Astrocyte (in vitro differentiated cells and primary cell): ENCODE results near the gene TMCC1.

ENCODE experiments used
- CTCF ChIP-seq: IDR thresholded peaks from 2 replicates; pipeline ENCODE4 v1.5.1; 2011; ENCODE audit warnings: low read depth, mild to moderate bottlenecking, inconsistent platforms, low read length, moderate library complexity; ENCODE audit not compliant: insufficient read depth
- EZH2 ChIP-seq: IDR thresholded peaks from 2 replicates; pipeline ENCODE4 v1.6.1; 2012; ENCODE audit warnings: mild to moderate bottlenecking, low read length, inconsistent platforms; ENCODE audit not compliant: insufficient read depth

GRCh38 chr3:129662191-129662608 is 231.3 kb downstream of the TMCC1 start:
- TF ChIP-seq CTCF (no peak), EZH2 (no peak)
